Hematopoietic multipotent progenitor cell treated with erythropoietin and hydrocortisone succinate and interleukin-3 and kit ligand, for 8 days (in vitro differentiated cells): ENCODE measurements around the gene CREBZF.
"Not testable (repeated sequence)": the region's sequence is repeated elsewhere in the genome, so short reads cannot be mapped to it uniquely, and the experiment has no call there.

ENCODE experiments used
- DNase-seq: peaks from one replicate; pipeline ENCODE4 v3.0.0-alpha.2; 2015

The CREBZF gene

GRCh38 chr11:85670949-85671663, 6.2 kb upstream of the CREBZF start:
- DNase-seq, result not testable (repeated sequence)

- DNase-seq, result no peak
These were observed 3.2 kb upstream of the CREBZF start for GRCh38 chr11:85668157-85668556.

- DNase-seq, result no peak
These were observed 1.8 kb upstream of the CREBZF start for GRCh38 chr11:85666687-85667086.

GRCh38 chr11:85665733-85666132, 804 bp upstream of the CREBZF start:
- no peak for DNase-seq

- peak; percentile 80 for DNase-seq
These were observed 945 bp downstream of the CREBZF start for GRCh38 chr11:85663753-85664614.

- DNase-seq, result no peak
These were observed 1.7 kb downstream of the CREBZF start for GRCh38 chr11:85663080-85663752.

- DNase-seq, result no peak
These were observed 2.8 kb downstream of the CREBZF start for GRCh38 chr11:85661972-85662664.

- no peak for DNase-seq
These were observed 6.7 kb downstream of the CREBZF start for GRCh38 chr11:85658180-85658579.

- DNase-seq, result no peak
These were observed 8.2 kb downstream of the CREBZF start for GRCh38 chr11:85656777-85657176.

- not testable (repeated sequence) for DNase-seq
These were observed 10.6 kb downstream of the CREBZF start for GRCh38 chr11:85654343-85654742.

- no peak for DNase-seq
These were observed 12.0 kb downstream of the CREBZF start for GRCh38 chr11:85652786-85653447.

- no peak for DNase-seq
These were observed 13.8 kb downstream of the CREBZF start for GRCh38 chr11:85651118-85651517.

- DNase-seq, result peak; percentile 89
These were observed 17.2 kb downstream of the CREBZF start, which contains the start of gene TMEM126A for GRCh38 chr11:85647604-85648299. TMEM126A (plus strand) TSS chr11:85647967; CDS start chr11:85650256, 2,289 bp downstream.

- DNase-seq, result no peak
These were observed 17.9 kb downstream of the CREBZF start for GRCh38 chr11:85647078-85647477.

- DNase-seq, result no peak
These were observed 21.7 kb downstream of the CREBZF start for GRCh38 chr11:85643191-85643614.

GRCh38 chr11:85634747-85635146, 30.2 kb downstream of the CREBZF start:
- no peak for DNase-seq

GRCh38 chr11:85628771-85629341, 36.1 kb downstream of the CREBZF start:
- no peak for DNase-seq

- peak; percentile 98 for DNase-seq
These were observed 36.7 kb downstream of the CREBZF start, which contains the start of gene TMEM126B for GRCh38 chr11:85627998-85628770. TMEM126B (plus strand) TSS chr11:85628593; CDS start chr11:85628608, 15 bp downstream.

- DNase-seq, result peak; percentile 19
These were observed 37.5 kb downstream of the CREBZF start, which contains the start of gene DLG2 for GRCh38 chr11:85627332-85627997. DLG2 (minus strand) TSS chr11:85627344.
